T-cell (primary cell): ENCODE results near the gene ARHGAP20. TPM values are rescaled to one million over a fixed set of nuclear protein-coding genes. Genes with fewer than 3 reads are reported as not detected.
"Not testable (repeated sequence)": the region's sequence is repeated elsewhere in the genome, so short reads cannot be mapped to it uniquely, and the experiment has no call there.

Source experiments
- ATAC-seq, 4 experiments: fragments of 200-7000 bp in 3 of 4; fragments of 150-1000 bp in 1 of 4; cut with Tn5 transposase; replicated peaks in 1 of 4; 1 replicate in 3 of 4; 2 replicates in 1 of 4; pipeline ENCODE4 v1.10.0; 2021; ENCODE audit warnings: moderate library complexity in 3 of 4, mild to moderate bottlenecking in 2 of 4, moderate number of reproducible peaks in 1 of 4
- CTCF ChIA-PET, 2 donors: fragments of 300-600 bp; sonication (Branson Sonifier 250); formaldehyde crosslinking; loops; one replicate each; lab custom pipeline; 2022; ENCODE audit warnings: antibody characterized with exemption in 2 of 2; lab: Charles Lee
- POLR2A ChIA-PET, 2 donors: fragments of 300-600 bp; sonication (Branson Sonifier 250); formaldehyde crosslinking; loops; one replicate each; lab custom pipeline; 2022; ENCODE audit warnings: antibody characterized with exemption in 2 of 2; lab: Charles Lee
- DNase-seq, 35 experiments: peaks; one replicate each; pipeline versions ENCODE4 v3.0.0 to v3.0.0-alpha.2; 2013 to 2023
- H3K27ac ChIP-seq: one replicate; pipeline ENCODE4 v1.5.1; 2013; ENCODE audit warnings: low read length
- H3K27me3 ChIP-seq, 2 experiments: replicated peaks in 1 of 2; 1 replicate in 1 of 2; 2 replicates in 1 of 2; pipeline versions ENCODE4 v1.6.1 to v1.7.0; 2013; ENCODE audit warnings: low read length in 1 of 2, mixed read lengths in 1 of 2; ENCODE audit not compliant: control insufficient read depth in 2 of 2, insufficient read depth in 2 of 2; ENCODE audit errors: extremely low read depth in 1 of 2
- H3K36me3 ChIP-seq, 2 donors: 1 replicate in 1 of 2; 2 replicates in 1 of 2; pipeline versions ENCODE4 v1.6.1 to v1.7.0; 2013; ENCODE audit warnings: low read length in 1 of 2; ENCODE audit not compliant: control insufficient read depth in 2 of 2, insufficient read depth in 1 of 2; ENCODE audit errors: extremely low read depth in 1 of 2
- H3K4me1 ChIP-seq, 2 experiments: 1 replicate in 1 of 2; 2 replicates in 1 of 2; pipeline versions ENCODE4 v1.6.1 to v1.7.0; 2013; ENCODE audit warnings: low read length in 2 of 2, mixed read lengths in 1 of 2; ENCODE audit not compliant: insufficient read depth in 2 of 2, control insufficient read depth in 1 of 2; ENCODE audit errors: extremely low read depth in 1 of 2
- H3K4me3 ChIP-seq, 2 donors: 1 replicate in 1 of 2; 2 replicates in 1 of 2; pipeline versions ENCODE4 v1.5.1 to v1.7.0; 2013; ENCODE audit warnings: mild to moderate bottlenecking in 2 of 2, low read length in 1 of 2, moderate library complexity in 1 of 2; ENCODE audit not compliant: control insufficient read depth in 1 of 2; ENCODE audit errors: extremely low read depth in 1 of 2
- H3K9me3 ChIP-seq: 2 replicates; pipeline ENCODE4 v1.7.0; 2013
- H3K27ac Mint-ChIP-seq, 2 donors: one replicate each; pipeline ENCODE4 v1.8.0; 2020 to 2021; ENCODE audit warnings: mild to moderate bottlenecking in 2 of 2, mixed read lengths in 2 of 2
- H3K27me3 Mint-ChIP-seq, 2 donors: one replicate each; pipeline ENCODE4 v1.8.0; 2021 to 2022; ENCODE audit warnings: mixed read lengths in 2 of 2
- H3K36me3 Mint-ChIP-seq: one replicate; pipeline ENCODE4 v1.8.0; 2021; ENCODE audit warnings: mixed read lengths
- H3K4me1 Mint-ChIP-seq, 3 donors: one replicate each; pipeline ENCODE4 v1.8.0; 2020 to 2022; ENCODE audit warnings: mixed read lengths in 3 of 3, mild to moderate bottlenecking in 1 of 3
- H3K4me3 Mint-ChIP-seq, 3 donors: one replicate each; pipeline ENCODE4 v1.8.0; 2020 to 2022; ENCODE audit warnings: mild to moderate bottlenecking in 3 of 3, mixed read lengths in 3 of 3, moderate library complexity in 3 of 3
- H3K9me3 Mint-ChIP-seq, 3 donors: one replicate each; pipeline ENCODE4 v1.8.0; 2020 to 2022; ENCODE audit warnings: mixed read lengths in 3 of 3
- WGBS: methylation state at CpG from one replicate; pipeline ENCODE4 v1.1.5; 2013; ENCODE audit warnings: missing lambda C conversion rate; ENCODE audit not compliant: insufficient coverage; 5-methylcytosine and 5-hydroxymethylcytosine counted together
- total RNA-seq, 35 experiments: library from RNA in 6 of 35; stranded (reverse) in 6 of 35; fragments of 120-200 nt in 1 of 35; gene quantifications; one replicate each; pipeline versions ENCODE4 v1.2.1 to v1.2.4 and lab custom pipeline; 2013 to 2026

ARHGAP20 gene
- total RNA-seq, 5 donors from 2014 or later (not counting 1 experiment from before 2014, with no cell fraction given): 0.03 to 0.09 (median 0.07) TPM; not detected in 2

DNA sequence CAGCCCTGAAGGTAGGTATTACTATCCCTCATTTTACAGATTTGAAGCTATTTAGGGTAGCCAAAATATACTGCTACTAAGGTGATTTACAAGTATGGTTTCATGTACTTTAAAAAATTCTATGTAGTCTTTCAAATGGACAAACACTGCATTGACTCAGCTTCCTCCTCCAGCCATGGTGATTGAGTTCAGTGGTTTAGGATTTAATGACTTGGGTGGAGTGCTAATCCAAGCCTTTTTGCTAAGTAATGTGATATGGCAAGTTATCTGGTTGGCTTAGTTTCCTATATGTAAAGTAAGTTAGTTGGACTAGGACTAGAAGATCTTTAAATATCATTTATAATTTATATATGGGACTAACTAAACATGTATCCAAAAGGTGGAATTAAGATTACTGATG lies 77.9 kb downstream of the ARHGAP20 start:
- Histone ChIP-seq H3K27ac (no peak overlapping the region), H3K4me3 (no peak overlapping the region), H3K9me3 (no peaks in the 10 kb centered on the region), H3K36me3 (no peaks in the 10 kb centered on the region), H3K4me1 (no peaks in the 10 kb centered on the region), H3K27me3 (no peaks in the 10 kb centered on the region)
- H3K9me3 Mint-ChIP-seq: peaks cover 0 to 4% (median 4%) of the 10 kb centered on the region in 3 donors
- CTCF ChIA-PET: interaction anchor here in 1 of 2 donors (1.4 kb wide), 1 partner anchor 20 kb away, joined by 5 read pairs; no protein-coding TSS in a partner anchor
- no peak overlapping the region for H3K4me3 Mint-ChIP-seq
- POLR2A ChIA-PET: no interaction called here
- no peaks in the 10 kb centered on the region for H3K36me3 Mint-ChIP-seq
- H3K27me3 Mint-ChIP-seq: peaks cover 11 to 16% of the 10 kb centered on the region in 2 donors
- ATAC-seq (no peak), DNase-seq (no peak)
- H3K4me1 Mint-ChIP-seq: no peaks in the 10 kb centered on the region
- H3K27ac Mint-ChIP-seq: no peak overlapping the region

DNA sequence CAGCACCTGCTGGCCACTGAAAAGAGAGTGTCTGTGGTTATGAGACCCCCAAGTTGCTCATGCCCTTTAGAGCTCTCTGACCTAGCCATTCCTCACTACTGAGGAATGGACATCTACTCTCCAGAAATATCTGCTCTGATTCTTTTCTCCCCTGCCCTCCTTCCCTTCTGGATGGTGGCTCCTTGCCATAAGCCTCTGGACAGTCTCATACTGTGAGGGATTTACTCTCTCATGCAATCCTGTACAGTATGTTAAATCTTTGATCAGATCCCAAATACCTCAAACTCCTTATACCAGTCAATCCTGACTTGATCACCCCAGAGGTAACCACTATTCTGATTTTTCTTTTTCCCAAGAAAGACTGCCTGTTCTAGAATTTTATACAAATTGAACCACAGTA lies 80.7 kb downstream of the ARHGAP20 start:
- H3K4me3 ChIP-seq: no peak overlapping the region
- no peak overlapping the region for H3K27ac Mint-ChIP-seq
- no peaks in the 10 kb centered on the region for H3K27me3 ChIP-seq
- no peaks in the 10 kb centered on the region for H3K36me3 Mint-ChIP-seq
- no peaks in the 10 kb centered on the region for H3K4me1 ChIP-seq
- H3K4me3 Mint-ChIP-seq: no peak overlapping the region
- no peak for DNase-seq
- no peak for ATAC-seq
- H3K9me3 ChIP-seq: no peaks in the 10 kb centered on the region
- no peaks in the 10 kb centered on the region for H3K4me1 Mint-ChIP-seq
- peaks cover 0 to 4% (median 4%) of the 10 kb centered on the region in 3 donors for H3K9me3 Mint-ChIP-seq
- peaks cover 8 to 16% of the 10 kb centered on the region in 2 donors for H3K27me3 Mint-ChIP-seq
- no peaks in the 10 kb centered on the region for H3K36me3 ChIP-seq
- ChIA-PET CTCF (no interaction called here), POLR2A (no interaction called here)
- no peak overlapping the region for H3K27ac ChIP-seq

DNA sequence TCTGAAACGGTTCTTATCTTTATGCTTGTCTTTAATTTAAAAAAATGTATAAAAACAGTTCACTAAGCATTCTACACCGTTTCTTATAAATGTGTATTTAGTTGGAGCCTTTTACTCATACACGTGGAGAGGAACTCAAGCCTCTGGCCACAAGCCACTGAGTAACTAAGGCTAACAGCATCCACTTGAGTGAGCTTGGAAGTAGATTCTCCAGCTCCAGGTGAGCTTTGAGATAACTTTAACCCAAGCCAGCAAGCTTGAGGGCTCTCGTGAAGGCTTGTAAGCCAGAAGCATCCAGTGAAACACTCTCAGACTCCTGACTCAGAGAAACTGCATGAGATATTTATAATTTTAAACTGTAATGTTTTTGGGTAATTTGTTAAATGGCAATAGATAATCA lies 82.6 kb downstream of the ARHGAP20 start:
- H3K27me3 Mint-ChIP-seq: peaks cover 8 to 16% of the 10 kb centered on the region in 2 donors
- H3K9me3 ChIP-seq: no peaks in the 10 kb centered on the region
- no peaks in the 10 kb centered on the region for H3K4me1 ChIP-seq
- DNase-seq (no peak), ATAC-seq (no peak)
- no peak overlapping the region for H3K27ac ChIP-seq
- H3K27me3 ChIP-seq: no peaks in the 10 kb centered on the region
- no peak overlapping the region for H3K4me3 ChIP-seq
- ChIA-PET POLR2A (interaction anchor here in 1 of 2 donors (0.6 kb wide), 1 partner anchor 9 kb away, joined by 5 read pairs; no protein-coding TSS in a partner anchor), CTCF (no interaction called here)
- no peaks in the 10 kb centered on the region for H3K36me3 ChIP-seq
- no peak overlapping the region for H3K27ac Mint-ChIP-seq
- H3K36me3 Mint-ChIP-seq: no peaks in the 10 kb centered on the region
- H3K4me3 Mint-ChIP-seq: no peak overlapping the region
- WGBS: no CpG with 5 or more reads among the region's 4 CpGs
- H3K4me1 Mint-ChIP-seq: no peaks in the 10 kb centered on the region
- peaks cover 0 to 4% (median 4%) of the 10 kb centered on the region in 3 donors for H3K9me3 Mint-ChIP-seq

DNA sequence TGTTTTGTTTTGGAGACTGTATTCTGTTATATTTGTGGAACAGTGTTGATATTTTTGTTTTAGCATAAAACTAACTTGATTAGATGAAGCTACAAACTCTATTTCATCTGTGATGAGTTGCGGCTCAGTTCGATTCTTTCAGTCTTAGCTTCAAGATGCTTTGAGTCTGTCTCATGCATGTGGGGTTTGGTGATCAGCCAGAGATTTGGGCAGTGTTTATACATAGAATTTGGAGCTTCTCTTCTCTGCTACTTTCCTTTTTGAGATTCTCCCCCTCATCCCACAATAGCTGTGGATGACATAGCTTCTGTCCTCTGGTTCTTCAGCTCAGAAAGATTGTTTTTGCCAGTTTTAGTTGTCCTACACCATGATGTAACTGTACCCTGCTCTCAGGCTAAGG lies 90.4 kb downstream of the ARHGAP20 start:
- POLR2A ChIA-PET: no interaction called here
- H3K27me3 ChIP-seq: no peaks in the 10 kb centered on the region

GRCh38 chr11:110619366-110619765 lies 92.9 kb downstream of the ARHGAP20 start:
- H3K9me3 ChIP-seq, H3K36me3 ChIP-seq, H3K4me1 ChIP-seq, H3K4me3 ChIP-seq, CTCF ChIA-PET, H3K27ac Mint-ChIP-seq, H3K4me3 Mint-ChIP-seq, DNase-seq, H3K27ac ChIP-seq, H3K9me3 Mint-ChIP-seq, H3K27me3 ChIP-seq, ATAC-seq, H3K27me3 Mint-ChIP-seq, H3K36me3 Mint-ChIP-seq, H3K4me1 Mint-ChIP-seq, POLR2A ChIA-PET: not testable (repeated sequence)
- 100% methylated on average over 1 of the region's 1 CpG for WGBS

More for the DNA sequence above, 90.4 kb downstream of the ARHGAP20 start:
- H3K4me3 ChIP-seq: no peak overlapping the region
- H3K9me3 ChIP-seq: no peaks in the 10 kb centered on the region
- WGBS: no CpG with 5 or more reads among the region's 2 CpGs
- Mint-ChIP-seq H3K27ac (no peak overlapping the region), H3K36me3 (no peaks in the 10 kb centered on the region), H3K27me3 (no peaks in the 10 kb centered on the region), H3K9me3 (no peaks in the 10 kb centered on the region), H3K4me1 (no peaks in the 10 kb centered on the region), H3K4me3 (no peak overlapping the region)
- no peaks in the 10 kb centered on the region for H3K36me3 ChIP-seq
- no peaks in the 10 kb centered on the region for H3K4me1 ChIP-seq
- no peak for DNase-seq
- CTCF ChIA-PET: no interaction called here
- ATAC-seq: no peak
- no peak overlapping the region for H3K27ac ChIP-seq

- CTCF ChIA-PET: no interaction called here
- WGBS: no CpG with 5 or more reads among the region's 2 CpGs
- Histone ChIP-seq H3K27me3 (no peaks in the 10 kb centered on the region), H3K4me1 (no peaks in the 10 kb centered on the region), H3K4me3 (no peak overlapping the region), H3K36me3 (no peaks in the 10 kb centered on the region), H3K27ac (no peak overlapping the region), H3K9me3 (no peaks in the 10 kb centered on the region)
- no peaks in the 10 kb centered on the region for H3K4me1 Mint-ChIP-seq
- H3K36me3 Mint-ChIP-seq: no peaks in the 10 kb centered on the region
- H3K9me3 Mint-ChIP-seq: no peaks in the 10 kb centered on the region
- ATAC-seq (no peak), DNase-seq (no peak)
- H3K4me3 Mint-ChIP-seq: no peak overlapping the region
- POLR2A ChIA-PET: no interaction called here
- peaks cover 0 to 3% of the 10 kb centered on the region in 2 donors for H3K27me3 Mint-ChIP-seq
- no peak overlapping the region for H3K27ac Mint-ChIP-seq
Measured at GRCh38 chr11:110614031-110614430, 98.2 kb downstream of the ARHGAP20 start.
